SK-N-SH treated with all-trans-retinoic acid at 6 μM for 48 hours (cell line): ENCODE results near the gene ATP6V0E2.

Source experiments
- ISL1 ChIP-seq: fragments of 250-450 bp; sonication (Bioruptor Pico); IDR thresholded peaks from 2 replicates; pipeline ENCODE4 v2.1.2; 2022; ENCODE audit warnings: mild to moderate bottlenecking, moderate library complexity
- PPARA ChIP-seq: fragments of 250-450 bp; sonication (Bioruptor Pico); IDR thresholded peaks from 2 replicates; pipeline ENCODE4 v1.5.0; 2020; ENCODE audit warnings: mild to moderate bottlenecking, borderline replicate concordance
- RARB ChIP-seq: fragments of 250-450 bp; sonication (Bioruptor Pico); IDR thresholded peaks from 2 replicates; pipeline ENCODE4 v1.8.0; 2021; ENCODE audit warnings: mild to moderate bottlenecking, moderate library complexity
- ZFP3 ChIP-seq: fragments of 250-450 bp; sonication (Bioruptor Pico); IDR thresholded peaks from 2 replicates; pipeline ENCODE4 v1.5.0; 2020; ENCODE audit warnings: mild to moderate bottlenecking, moderate library complexity
- ZNF8 ChIP-seq: fragments of 450-650 bp; formaldehyde crosslinking; IDR thresholded peaks from 2 replicates; pipeline ENCODE4 v1.5.0; 2020; ENCODE audit warnings: mild to moderate bottlenecking, moderate library complexity
- TF ChIP-seq, protein P1 (sequence below): fragments of 250-450 bp; sonication (Bioruptor Pico); IDR thresholded peaks from 2 replicates; pipeline ENCODE4 v1.8.0; 2021; ENCODE audit warnings: low read depth, mild to moderate bottlenecking, moderate library complexity, borderline replicate concordance
- TF ChIP-seq, protein P2 (sequence below): fragments of 250-450 bp; sonication (Bioruptor Pico); IDR thresholded peaks from 2 replicates; pipeline ENCODE4 v1.8.0; 2020; ENCODE audit warnings: mild to moderate bottlenecking, moderate library complexity, borderline replicate concordance
- TF ChIP-seq, protein P3 (sequence below): fragments of 250-450 bp; sonication (Bioruptor Pico); IDR thresholded peaks from 2 replicates; pipeline ENCODE4 v1.5.1; 2020; ENCODE audit warnings: low read depth, mild to moderate bottlenecking, moderate library complexity

DNA sequence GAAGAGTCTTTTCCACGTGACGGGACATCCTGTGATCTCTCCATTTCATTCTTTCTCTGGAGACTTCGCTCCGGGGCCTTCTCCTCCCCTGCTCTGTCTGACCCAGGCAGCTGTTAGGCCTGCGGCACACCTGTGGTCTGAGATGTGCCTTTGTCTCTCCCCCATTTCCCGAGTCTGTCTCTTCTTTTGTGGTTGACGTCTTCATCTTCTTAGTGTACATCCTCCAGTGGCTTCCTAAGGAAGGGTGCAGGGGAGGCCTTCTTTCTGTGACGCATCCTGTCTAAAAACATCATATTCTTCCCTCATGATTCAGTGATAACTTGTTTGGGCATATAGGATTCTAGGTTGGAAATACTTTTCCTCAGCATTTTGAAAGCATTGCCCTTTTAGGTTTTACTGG, 17.2 kb upstream of the ATP6V0E2 start:
- TF ChIP-seq, protein P1, sequence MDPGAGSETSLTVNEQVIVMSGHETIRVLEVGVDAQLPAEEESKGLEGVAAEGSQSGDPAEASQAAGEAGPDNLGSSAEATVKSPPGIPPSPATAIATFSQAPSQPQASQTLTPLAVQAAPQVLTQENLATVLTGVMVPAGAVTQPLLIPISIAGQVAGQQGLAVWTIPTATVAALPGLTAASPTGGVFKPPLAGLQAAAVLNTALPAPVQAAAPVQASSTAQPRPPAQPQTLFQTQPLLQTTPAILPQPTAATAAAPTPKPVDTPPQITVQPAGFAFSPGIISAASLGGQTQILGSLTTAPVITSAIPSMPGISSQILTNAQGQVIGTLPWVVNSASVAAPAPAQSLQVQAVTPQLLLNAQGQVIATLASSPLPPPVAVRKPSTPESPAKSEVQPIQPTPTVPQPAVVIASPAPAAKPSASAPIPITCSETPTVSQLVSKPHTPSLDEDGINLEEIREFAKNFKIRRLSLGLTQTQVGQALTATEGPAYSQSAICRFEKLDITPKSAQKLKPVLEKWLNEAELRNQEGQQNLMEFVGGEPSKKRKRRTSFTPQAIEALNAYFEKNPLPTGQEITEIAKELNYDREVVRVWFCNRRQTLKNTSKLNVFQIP (CRISPR knock-in tag), result no peak
- TF ChIP-seq ZNF8 (CRISPR knock-in tag) (no peak), ZFP3 (CRISPR knock-in tag) (no peak), ISL1 (CRISPR knock-in tag) (no peak), RARB (CRISPR knock-in tag) (no peak), PPARA (no peak)
- TF ChIP-seq, protein P2, sequence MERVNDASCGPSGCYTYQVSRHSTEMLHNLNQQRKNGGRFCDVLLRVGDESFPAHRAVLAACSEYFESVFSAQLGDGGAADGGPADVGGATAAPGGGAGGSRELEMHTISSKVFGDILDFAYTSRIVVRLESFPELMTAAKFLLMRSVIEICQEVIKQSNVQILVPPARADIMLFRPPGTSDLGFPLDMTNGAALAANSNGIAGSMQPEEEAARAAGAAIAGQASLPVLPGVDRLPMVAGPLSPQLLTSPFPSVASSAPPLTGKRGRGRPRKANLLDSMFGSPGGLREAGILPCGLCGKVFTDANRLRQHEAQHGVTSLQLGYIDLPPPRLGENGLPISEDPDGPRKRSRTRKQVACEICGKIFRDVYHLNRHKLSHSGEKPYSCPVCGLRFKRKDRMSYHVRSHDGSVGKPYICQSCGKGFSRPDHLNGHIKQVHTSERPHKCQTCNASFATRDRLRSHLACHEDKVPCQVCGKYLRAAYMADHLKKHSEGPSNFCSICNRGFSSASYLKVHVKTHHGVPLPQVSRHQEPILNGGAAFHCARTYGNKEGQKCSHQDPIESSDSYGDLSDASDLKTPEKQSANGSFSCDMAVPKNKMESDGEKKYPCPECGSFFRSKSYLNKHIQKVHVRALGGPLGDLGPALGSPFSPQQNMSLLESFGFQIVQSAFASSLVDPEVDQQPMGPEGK (CRISPR knock-in tag), result no peak
- TF ChIP-seq, protein P3, sequence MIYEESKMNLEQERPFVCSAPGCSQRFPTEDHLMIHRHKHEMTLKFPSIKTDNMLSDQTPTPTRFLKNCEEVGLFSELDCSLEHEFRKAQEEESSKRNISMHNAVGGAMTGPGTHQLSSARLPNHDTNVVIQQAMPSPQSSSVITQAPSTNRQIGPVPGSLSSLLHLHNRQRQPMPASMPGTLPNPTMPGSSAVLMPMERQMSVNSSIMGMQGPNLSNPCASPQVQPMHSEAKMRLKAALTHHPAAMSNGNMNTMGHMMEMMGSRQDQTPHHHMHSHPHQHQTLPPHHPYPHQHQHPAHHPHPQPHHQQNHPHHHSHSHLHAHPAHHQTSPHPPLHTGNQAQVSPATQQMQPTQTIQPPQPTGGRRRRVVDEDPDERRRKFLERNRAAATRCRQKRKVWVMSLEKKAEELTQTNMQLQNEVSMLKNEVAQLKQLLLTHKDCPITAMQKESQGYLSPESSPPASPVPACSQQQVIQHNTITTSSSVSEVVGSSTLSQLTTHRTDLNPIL, result no peak
